Type B pancreatic cell (in vitro differentiated cells): ENCODE results near the gene DRG2. TPM values are rescaled to one million over a fixed set of nuclear protein-coding genes. Genes with fewer than 3 reads are reported as not detected.

ENCODE experiments used
- DNase-seq: peaks from one replicate; pipeline ENCODE4 v3.0.0; 2021; ENCODE audit warnings: mixed read lengths; ENCODE audit not compliant: unreplicated experiment; ENCODE audit errors: extremely low spot score
- H3K27ac Mint-ChIP-seq: 2 replicates; pipeline ENCODE4 v1.8.0; 2021; ENCODE audit warnings: mild to moderate bottlenecking, mixed read lengths
- H3K27me3 Mint-ChIP-seq: 2 replicates; pipeline ENCODE4 v1.8.0; 2021; ENCODE audit warnings: mixed read lengths
- H3K36me3 Mint-ChIP-seq: 2 replicates; pipeline ENCODE4 v1.8.0; 2021; ENCODE audit warnings: mixed read lengths
- H3K4me1 Mint-ChIP-seq: one replicate; pipeline ENCODE4 v1.8.0; 2021; ENCODE audit warnings: mixed read lengths; ENCODE audit not compliant: unreplicated experiment
- H3K4me3 Mint-ChIP-seq: 2 replicates; pipeline ENCODE4 v1.8.0; 2021; ENCODE audit warnings: mild to moderate bottlenecking, mixed read lengths
- H3K9me3 Mint-ChIP-seq: 2 replicates; pipeline ENCODE4 v1.8.0; 2021; ENCODE audit warnings: mixed read lengths
- total RNA-seq: library from RNA; stranded (reverse); gene quantifications from 2 replicates; pipeline ENCODE4 v1.2.1, GENCODE V29; 2021; ENCODE audit warnings: low replicate concordance
- TF ChIP-seq, protein P1 (sequence below): fragments of 200-600 bp; sonication (generic); conservative IDR thresholded peaks from 2 replicates; pipeline ENCODE4 v1.5.0; 2021; ENCODE audit warnings: antibody characterized with exemption, mild to moderate bottlenecking

The DRG2 gene
- total RNA-seq, 1 donor from 2014 or later = 34.2 TPM

GRCh38 chr17:18094409-18094807 is 6.7 kb downstream of the DRG2 start:
- TF ChIP-seq, protein P1, sequence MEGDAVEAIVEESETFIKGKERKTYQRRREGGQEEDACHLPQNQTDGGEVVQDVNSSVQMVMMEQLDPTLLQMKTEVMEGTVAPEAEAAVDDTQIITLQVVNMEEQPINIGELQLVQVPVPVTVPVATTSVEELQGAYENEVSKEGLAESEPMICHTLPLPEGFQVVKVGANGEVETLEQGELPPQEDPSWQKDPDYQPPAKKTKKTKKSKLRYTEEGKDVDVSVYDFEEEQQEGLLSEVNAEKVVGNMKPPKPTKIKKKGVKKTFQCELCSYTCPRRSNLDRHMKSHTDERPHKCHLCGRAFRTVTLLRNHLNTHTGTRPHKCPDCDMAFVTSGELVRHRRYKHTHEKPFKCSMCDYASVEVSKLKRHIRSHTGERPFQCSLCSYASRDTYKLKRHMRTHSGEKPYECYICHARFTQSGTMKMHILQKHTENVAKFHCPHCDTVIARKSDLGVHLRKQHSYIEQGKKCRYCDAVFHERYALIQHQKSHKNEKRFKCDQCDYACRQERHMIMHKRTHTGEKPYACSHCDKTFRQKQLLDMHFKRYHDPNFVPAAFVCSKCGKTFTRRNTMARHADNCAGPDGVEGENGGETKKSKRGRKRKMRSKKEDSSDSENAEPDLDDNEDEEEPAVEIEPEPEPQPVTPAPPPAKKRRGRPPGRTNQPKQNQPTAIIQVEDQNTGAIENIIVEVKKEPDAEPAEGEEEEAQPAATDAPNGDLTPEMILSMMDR = no peak
- Mint-ChIP-seq H3K27ac (no peak overlapping the region), H3K4me3 (no peak overlapping the region), H3K9me3 (no peaks in the 10 kb centered on the region), H3K36me3 (peaks cover 20% of the 10 kb centered on the region), H3K27me3 (no peaks in the 10 kb centered on the region), H3K4me1 (peaks cover 4% of the 10 kb centered on the region)
- no peak for DNase-seq

DNA sequence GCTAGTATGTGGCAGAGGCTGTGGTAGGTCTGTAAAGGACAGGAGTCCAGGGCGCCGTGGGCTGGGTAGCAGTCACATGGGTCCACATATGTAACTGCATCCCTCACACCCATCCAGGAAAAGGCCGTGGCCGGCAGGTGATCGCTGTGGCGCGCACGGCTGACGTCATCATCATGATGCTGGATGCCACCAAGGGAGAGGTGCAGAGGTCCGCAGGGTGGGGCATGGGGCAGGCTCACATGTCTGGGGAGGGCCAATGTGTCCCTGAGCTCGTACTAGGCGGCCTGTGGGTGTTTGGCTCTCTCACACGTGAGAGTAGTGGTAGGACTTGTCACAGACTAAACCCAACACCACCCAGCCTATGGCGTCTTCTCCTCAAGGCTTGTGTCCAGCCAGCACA is 11.8 kb downstream of the DRG2 start:
- H3K27me3 Mint-ChIP-seq = no peaks in the 10 kb centered on the region
- H3K27ac Mint-ChIP-seq = no peak overlapping the region
- H3K4me1 Mint-ChIP-seq = no peaks in the 10 kb centered on the region
- TF ChIP-seq, protein P1 = no peak
- no peak overlapping the region for H3K4me3 Mint-ChIP-seq
- DNase-seq = no peak
- H3K36me3 Mint-ChIP-seq = peaks cover 13% of the 10 kb centered on the region
- no peaks in the 10 kb centered on the region for H3K9me3 Mint-ChIP-seq

- TF ChIP-seq, protein P1 = no peak
- Mint-ChIP-seq H3K9me3 (no peaks in the 10 kb centered on the region), H3K27me3 (no peaks in the 10 kb centered on the region), H3K4me3 (no peak overlapping the region), H3K4me1 (no peaks in the 10 kb centered on the region), H3K36me3 (peaks cover 12% of the 10 kb centered on the region), H3K27ac (no peak overlapping the region)
- DNase-seq = no peak
Measured at GRCh38 chr17:18100616-18101015, 12.9 kb downstream of the DRG2 start.

DNA sequence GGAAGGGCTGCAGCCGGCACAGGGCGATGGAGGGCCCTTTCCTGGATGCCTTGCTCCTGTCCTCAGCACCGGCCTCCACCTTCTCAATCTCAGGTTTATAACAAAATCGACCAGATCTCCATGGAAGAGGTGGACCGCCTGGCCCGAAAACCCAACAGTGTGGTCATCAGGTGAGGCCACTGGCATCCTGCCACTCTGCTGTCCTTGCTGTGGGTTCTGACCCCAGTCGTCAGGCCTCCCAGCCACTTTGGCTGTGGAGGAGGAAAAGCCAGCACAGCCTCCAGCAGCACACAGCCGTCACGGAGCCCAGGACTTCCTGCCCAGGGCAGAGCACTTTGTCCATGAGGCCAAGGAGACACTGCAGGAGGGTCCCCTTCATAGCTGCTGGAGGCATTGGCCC is 14.1 kb downstream of the DRG2 start:
- H3K27ac Mint-ChIP-seq = no peak overlapping the region
- no peaks in the 10 kb centered on the region for H3K36me3 Mint-ChIP-seq
- no peaks in the 10 kb centered on the region for H3K27me3 Mint-ChIP-seq
- no peaks in the 10 kb centered on the region for H3K4me1 Mint-ChIP-seq
- TF ChIP-seq, protein P1 = no peak
- H3K4me3 Mint-ChIP-seq = no peak overlapping the region
- H3K9me3 Mint-ChIP-seq = no peaks in the 10 kb centered on the region
- DNase-seq = no peak

DNA sequence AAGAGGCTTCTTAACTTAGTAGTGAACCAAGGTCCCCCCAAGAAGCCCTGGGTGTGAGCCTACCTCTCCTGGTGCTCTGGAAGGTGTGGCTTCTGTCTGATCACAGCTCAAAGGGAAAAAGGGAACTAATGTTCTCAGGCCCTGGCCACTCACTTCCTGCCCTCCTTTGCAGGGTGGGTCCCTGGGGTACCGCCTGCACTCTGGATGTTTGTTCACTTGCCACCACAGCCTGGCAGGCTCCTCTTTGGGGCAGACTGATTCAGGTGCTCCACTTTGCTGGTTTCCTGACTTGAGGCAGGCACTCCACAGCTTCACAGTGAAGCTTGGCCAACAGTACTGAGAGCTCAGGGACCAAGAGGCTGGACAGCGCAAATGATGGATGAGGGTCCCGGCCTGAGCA is 14.9 kb downstream of the DRG2 start:
- Mint-ChIP-seq H3K4me3 (no peak overlapping the region), H3K4me1 (no peaks in the 10 kb centered on the region), H3K27me3 (no peaks in the 10 kb centered on the region), H3K27ac (no peak overlapping the region), H3K36me3 (no peaks in the 10 kb centered on the region), H3K9me3 (no peaks in the 10 kb centered on the region)
- DNase-seq = no peak
- TF ChIP-seq, protein P1 = no peak

DNA sequence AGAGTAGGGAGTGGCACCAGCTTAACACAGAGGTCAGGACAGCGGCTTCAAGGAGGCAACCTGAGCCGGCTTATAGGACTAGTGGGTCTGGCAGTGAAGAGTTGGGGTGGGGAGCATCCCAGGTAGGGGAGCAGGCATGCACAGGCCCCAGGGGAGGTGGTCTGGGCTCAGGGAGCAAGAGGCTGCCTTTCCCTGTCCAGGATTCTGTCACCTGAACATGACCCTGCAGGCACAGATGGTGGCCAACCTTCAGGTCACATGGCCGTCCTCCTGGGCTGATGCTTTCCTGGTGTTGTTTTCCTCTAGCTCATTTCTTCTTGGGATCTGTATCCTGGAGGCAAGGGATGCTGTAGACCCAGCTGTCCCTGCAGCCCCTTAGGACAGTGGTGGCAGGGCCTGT is 17.3 kb downstream of the DRG2 start:
- TF ChIP-seq, protein P1 = no peak
- H3K4me3 Mint-ChIP-seq = no peak overlapping the region
- no peak for DNase-seq
- H3K27me3 Mint-ChIP-seq = no peaks in the 10 kb centered on the region
- H3K4me1 Mint-ChIP-seq = no peaks in the 10 kb centered on the region
- H3K36me3 Mint-ChIP-seq = no peaks in the 10 kb centered on the region
- H3K27ac Mint-ChIP-seq = no peak overlapping the region
- H3K9me3 Mint-ChIP-seq = no peaks in the 10 kb centered on the region
